ENCODE data around the gene SLC31A1. TPM values are rescaled to one million over a fixed set of nuclear protein-coding genes. Genes with fewer than 3 reads are reported as not detected.

SLC31A1 gene
- total and polyA plus RNA-seq, 5 donors = 6.0 to 20.7 (median 13.3) TPM

- H3K9me3 ChIP-seq (ENCODE audit: control insufficient read depth, low read length) = no peaks in the 10 kb centered on the region
- H3K4me1 ChIP-seq (ENCODE audit: control insufficient read depth, insufficient read depth, low read length) = no peaks in the 10 kb centered on the region
- H3K4me3 ChIP-seq (ENCODE audit: low read length) = no peak overlapping the region
- WGBS = 96% methylated on average over 7 of the region's 7 CpGs
- no peak overlapping the region for H3K27ac ChIP-seq (ENCODE audit: low read length)
- intact Hi-C loops (cut with DNase I) = no loop called here
- DNase-seq (no peak), ATAC-seq (no peak)
- no peaks in the 10 kb centered on the region for H3K27me3 ChIP-seq (ENCODE audit: control insufficient read depth, insufficient read depth)
Measured at GRCh38 chr9:113186137-113186755, 35.1 kb upstream of the SLC31A1 start.

GRCh38 chr9:113187929-113188595, 33.3 kb upstream of the SLC31A1 start:
- 79% methylated on average over 9 of the region's 9 CpGs for WGBS
- DNase-seq (peak in 2 of 3 donors; percentile 45 to 61), ATAC-seq (peak; percentile 93 to 97)
- Histone ChIP-seq H3K4me1 (ENCODE audit: control insufficient read depth, insufficient read depth, low read length) (no peaks in the 10 kb centered on the region), H3K9me3 (ENCODE audit: control insufficient read depth, low read length) (no peaks in the 10 kb centered on the region), H3K4me3 (ENCODE audit: low read length) (no peak overlapping the region), H3K27ac (ENCODE audit: low read length) (no peak overlapping the region), H3K27me3 (ENCODE audit: control insufficient read depth, insufficient read depth) (no peaks in the 10 kb centered on the region)
- intact Hi-C loops (cut with DNase I) = no loop called here

- no peaks in the 10 kb centered on the region for H3K9me3 ChIP-seq (ENCODE audit: control insufficient read depth, low read length)
- H3K4me3 ChIP-seq (ENCODE audit: low read length) = no peak overlapping the region
- ATAC-seq (no peak), DNase-seq (no peak)
- H3K27ac ChIP-seq (ENCODE audit: low read length) = no peak overlapping the region
- WGBS = 68% methylated on average over 2 of the region's 2 CpGs
- no peaks in the 10 kb centered on the region for H3K4me1 ChIP-seq (ENCODE audit: control insufficient read depth, insufficient read depth, low read length)
- intact Hi-C loops (cut with DNase I) = no loop called here
- no peaks in the 10 kb centered on the region for H3K27me3 ChIP-seq (ENCODE audit: control insufficient read depth, insufficient read depth)
Measured at GRCh38 chr9:113192455-113192854, 28.9 kb upstream of the SLC31A1 start.

GRCh38 chr9:113199683-113200329, 21.5 kb upstream of the SLC31A1 start:
- 82% methylated on average over 4 of the region's 4 CpGs for WGBS
- no peak overlapping the region for H3K4me3 ChIP-seq (ENCODE audit: low read length)
- ATAC-seq = no peak
- no peaks in the 10 kb centered on the region for H3K4me1 ChIP-seq (ENCODE audit: control insufficient read depth, insufficient read depth, low read length)
- H3K27ac ChIP-seq (ENCODE audit: low read length) = no peak overlapping the region
- H3K9me3 ChIP-seq (ENCODE audit: control insufficient read depth, low read length) = no peaks in the 10 kb centered on the region
- DNase-seq = no peak
- intact Hi-C loops (cut with DNase I) = no loop called here
- no peaks in the 10 kb centered on the region for H3K27me3 ChIP-seq (ENCODE audit: control insufficient read depth, insufficient read depth)

GRCh38 chr9:113205432-113205831, 15.9 kb upstream of the SLC31A1 start:
- no peak for DNase-seq
- Histone ChIP-seq H3K4me3 (ENCODE audit: low read length) (no peak overlapping the region), H3K9me3 (ENCODE audit: control insufficient read depth, low read length) (no peaks in the 10 kb centered on the region), H3K4me1 (ENCODE audit: control insufficient read depth, insufficient read depth, low read length) (no peaks in the 10 kb centered on the region), H3K27me3 (ENCODE audit: control insufficient read depth, insufficient read depth) (no peaks in the 10 kb centered on the region), H3K27ac (ENCODE audit: low read length) (no peak overlapping the region)
- ATAC-seq = no peak
- intact Hi-C loops (cut with DNase I) = no loop called here
- 89% methylated on average over 2 of the region's 2 CpGs for WGBS

- intact Hi-C loops (cut with DNase I) = no loop called here
- 91% methylated on average over 1 of the region's 1 CpG for WGBS
- no peak overlapping the region for H3K27ac ChIP-seq (ENCODE audit: low read length)
- no peaks in the 10 kb centered on the region for H3K9me3 ChIP-seq (ENCODE audit: control insufficient read depth, low read length)
- H3K4me3 ChIP-seq (ENCODE audit: low read length) = no peak overlapping the region
- no peak for DNase-seq
- ATAC-seq = no peak
- H3K4me1 ChIP-seq (ENCODE audit: control insufficient read depth, insufficient read depth, low read length) = no peaks in the 10 kb centered on the region
- H3K27me3 ChIP-seq (ENCODE audit: control insufficient read depth, insufficient read depth) = no peaks in the 10 kb centered on the region
Measured at GRCh38 chr9:113205861-113206260, 15.5 kb upstream of the SLC31A1 start.

DNA sequence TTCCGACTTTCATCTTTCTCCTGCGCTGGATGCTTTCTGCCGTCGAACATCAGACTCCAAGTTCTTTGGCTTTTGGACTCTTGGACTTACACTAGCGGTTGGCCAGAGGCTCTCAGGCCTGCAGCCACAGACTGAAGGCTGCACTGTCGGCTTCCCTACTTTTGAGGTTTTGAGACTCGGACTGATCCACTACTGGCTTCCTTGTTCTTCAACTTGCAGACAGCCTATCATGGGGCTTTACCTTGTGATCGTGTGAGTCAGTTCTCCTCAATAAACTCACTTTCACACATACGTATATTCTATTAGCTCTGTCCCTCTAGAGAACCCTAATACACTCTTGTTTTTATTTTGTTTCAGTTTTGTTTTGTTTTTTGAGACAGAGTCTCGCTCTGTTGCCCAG, 10.5 kb upstream of the SLC31A1 start:
- Histone ChIP-seq H3K27ac (ENCODE audit: low read length) (no peak overlapping the region), H3K27me3 (ENCODE audit: control insufficient read depth, insufficient read depth) (no peaks in the 10 kb centered on the region), H3K9me3 (ENCODE audit: control insufficient read depth, low read length) (no peaks in the 10 kb centered on the region), H3K4me1 (ENCODE audit: control insufficient read depth, insufficient read depth, low read length) (no peaks in the 10 kb centered on the region), H3K4me3 (ENCODE audit: low read length) (no peak overlapping the region)
- intact Hi-C loops (cut with DNase I) = no loop called here
- no peak for DNase-seq
- 92% methylated on average over 10 of the region's 10 CpGs for WGBS
- ATAC-seq = no peak

- Histone ChIP-seq H3K27ac (ENCODE audit: low read length) (no peak overlapping the region), H3K9me3 (ENCODE audit: control insufficient read depth, low read length) (no peaks in the 10 kb centered on the region), H3K4me1 (ENCODE audit: control insufficient read depth, insufficient read depth, low read length) (no peaks in the 10 kb centered on the region), H3K4me3 (ENCODE audit: low read length) (no peak overlapping the region), H3K27me3 (ENCODE audit: control insufficient read depth, insufficient read depth) (no peaks in the 10 kb centered on the region)
- DNase-seq (no peak), ATAC-seq (no peak)
- intact Hi-C loops (cut with DNase I) = no loop called here
- WGBS = 70% methylated on average over 3 of the region's 3 CpGs
Measured at GRCh38 chr9:113215132-113215531, 6.2 kb upstream of the SLC31A1 start.

GRCh38 chr9:113216406-113216805, 4.9 kb upstream of the SLC31A1 start:
- no peak overlapping the region for H3K4me3 ChIP-seq (ENCODE audit: low read length)
- WGBS = 77% methylated on average over 3 of the region's 3 CpGs
- H3K27ac ChIP-seq (ENCODE audit: low read length) = no peak overlapping the region
- intact Hi-C loops (cut with DNase I) = no loop called here
- DNase-seq (no peak), ATAC-seq (no peak)
- H3K27me3 ChIP-seq (ENCODE audit: control insufficient read depth, insufficient read depth) = no peaks in the 10 kb centered on the region
- H3K4me1 ChIP-seq (ENCODE audit: control insufficient read depth, insufficient read depth, low read length) = no peaks in the 10 kb centered on the region
- no peaks in the 10 kb centered on the region for H3K9me3 ChIP-seq (ENCODE audit: control insufficient read depth, low read length)

GRCh38 chr9:113219186-113219936, 2.0 kb upstream of the SLC31A1 start:
- Histone ChIP-seq H3K27me3 (ENCODE audit: control insufficient read depth, insufficient read depth) (no peaks in the 10 kb centered on the region), H3K4me3 (ENCODE audit: low read length) (peak overlapping the region; percentile 7), H3K27ac (ENCODE audit: low read length) (no peak overlapping the region), H3K4me1 (ENCODE audit: control insufficient read depth, insufficient read depth, low read length) (peaks cover 2% of the 10 kb centered on the region), H3K9me3 (ENCODE audit: control insufficient read depth, low read length) (no peaks in the 10 kb centered on the region)
- intact Hi-C loops (cut with DNase I) = no loop called here
- DNase-seq (no peak), ATAC-seq (no peak)
- 68% methylated on average over 3 of the region's 3 CpGs for WGBS

GRCh38 chr9:113219969-113220368, 1.4 kb upstream of the SLC31A1 start:
- Histone ChIP-seq H3K9me3 (ENCODE audit: control insufficient read depth, low read length) (no peaks in the 10 kb centered on the region), H3K4me1 (ENCODE audit: control insufficient read depth, insufficient read depth, low read length) (peaks cover 2% of the 10 kb centered on the region), H3K27ac (ENCODE audit: low read length) (no peak overlapping the region), H3K4me3 (ENCODE audit: low read length) (peak overlapping the region; percentile 98), H3K27me3 (ENCODE audit: control insufficient read depth, insufficient read depth) (no peaks in the 10 kb centered on the region)
- DNase-seq = no peak
- intact Hi-C loops (cut with DNase I) = no loop called here
- 32% methylated on average over 1 of the region's 1 CpG for WGBS
- ATAC-seq = no peak

All from right cardiac atrium (tissue), 5 donors.